Activated T-cell treated with anti-CD3 and anti-CD28 coated beads for 4 hours (primary cell): ENCODE measurements around the gene NCR3LG1.
"Not testable (repeated sequence)": the region's sequence is repeated elsewhere in the genome, so short reads cannot be mapped to it uniquely, and the experiment has no call there.

ENCODE experiments used
- DNase-seq: peaks from one replicate; pipeline ENCODE4 v3.0.0-alpha.2; 2020

The NCR3LG1 gene

DNA sequence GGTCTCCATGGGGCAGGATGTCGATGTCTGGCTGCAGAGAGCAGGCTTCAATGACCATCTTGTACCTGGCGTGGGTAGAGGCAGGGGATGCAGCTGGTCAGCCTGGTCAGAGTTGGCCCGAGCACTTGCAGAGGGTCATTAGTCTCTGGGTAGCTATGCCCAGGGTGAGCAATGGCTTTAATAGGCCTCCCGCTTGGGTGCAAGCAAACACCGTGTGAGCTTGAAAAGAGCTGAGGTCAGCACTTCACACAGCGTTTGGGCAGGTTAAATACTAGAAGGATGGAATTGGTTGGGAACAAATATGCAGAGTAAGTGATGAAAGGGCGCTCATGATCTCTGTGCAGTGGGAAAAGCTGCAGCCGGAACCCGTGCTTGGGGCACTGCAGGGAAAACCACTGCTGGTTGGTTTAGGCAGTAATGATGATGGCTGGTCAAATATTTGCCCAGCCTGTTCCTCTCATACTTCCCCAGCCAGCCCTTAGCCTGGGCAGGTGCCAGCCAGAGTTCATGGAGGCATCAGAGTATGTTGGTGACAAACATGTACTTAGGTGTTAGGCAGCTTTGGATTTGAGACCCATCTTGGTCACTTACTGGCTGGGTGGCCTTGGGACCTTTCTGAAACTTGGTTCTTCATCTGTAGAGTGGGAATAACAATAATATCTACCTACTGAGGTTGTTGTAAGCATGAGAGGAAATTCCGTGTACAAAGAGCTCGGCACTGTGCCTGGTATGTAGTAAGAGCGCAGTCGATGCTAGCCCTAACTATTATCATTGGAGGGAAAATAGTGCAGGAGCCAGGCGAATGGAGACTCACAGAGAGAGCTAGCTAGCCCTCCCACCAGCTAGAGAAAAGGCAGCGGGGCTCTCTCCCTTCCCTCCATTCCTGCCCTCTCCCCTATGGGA lies 62.1 kb downstream of the NCR3LG1 start:
- DNase-seq = no peak

DNA sequence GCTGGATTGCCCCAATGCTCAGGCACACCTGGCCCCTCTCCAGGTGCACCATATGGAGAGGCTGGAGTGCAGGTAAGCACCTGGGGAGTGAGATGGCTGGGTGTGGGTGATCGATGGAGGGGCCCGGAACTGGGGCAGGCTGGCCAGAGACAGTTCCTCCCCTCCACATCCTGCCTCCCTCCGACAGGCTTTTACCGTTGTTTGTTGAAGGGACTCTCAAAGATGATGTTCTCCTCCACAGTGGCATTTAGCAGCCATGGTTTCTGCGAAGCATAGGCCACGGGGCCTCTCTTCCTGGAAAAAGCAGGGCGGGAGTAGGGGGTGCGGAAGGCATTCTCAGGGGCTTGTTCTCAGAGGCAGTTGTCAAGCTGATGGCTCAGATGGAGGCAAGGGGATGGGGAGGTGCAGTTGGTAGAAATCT lies 62.7 kb downstream of the NCR3LG1 start:
- no peak for DNase-seq

DNA sequence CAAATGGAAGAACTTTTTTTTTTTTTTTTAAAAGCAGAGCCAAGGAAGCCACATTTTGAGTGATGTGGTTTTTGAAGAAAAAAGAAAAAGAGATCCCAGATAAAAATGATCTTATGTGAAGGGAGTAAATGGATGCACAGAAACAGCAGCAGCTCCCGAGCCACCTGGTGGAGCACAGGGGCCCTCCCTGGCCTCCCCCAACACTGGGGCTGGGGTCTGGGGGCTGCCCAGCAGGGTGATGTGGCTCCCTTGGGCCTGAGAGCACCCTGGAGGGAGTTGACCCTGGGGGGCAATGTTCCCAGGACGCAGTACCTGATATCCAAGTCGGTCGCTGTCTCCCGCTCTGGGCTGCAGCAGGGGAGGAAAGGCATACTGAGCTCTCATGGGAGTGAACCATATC lies 63.4 kb downstream of the NCR3LG1 start:
- DNase-seq = no peak

DNA sequence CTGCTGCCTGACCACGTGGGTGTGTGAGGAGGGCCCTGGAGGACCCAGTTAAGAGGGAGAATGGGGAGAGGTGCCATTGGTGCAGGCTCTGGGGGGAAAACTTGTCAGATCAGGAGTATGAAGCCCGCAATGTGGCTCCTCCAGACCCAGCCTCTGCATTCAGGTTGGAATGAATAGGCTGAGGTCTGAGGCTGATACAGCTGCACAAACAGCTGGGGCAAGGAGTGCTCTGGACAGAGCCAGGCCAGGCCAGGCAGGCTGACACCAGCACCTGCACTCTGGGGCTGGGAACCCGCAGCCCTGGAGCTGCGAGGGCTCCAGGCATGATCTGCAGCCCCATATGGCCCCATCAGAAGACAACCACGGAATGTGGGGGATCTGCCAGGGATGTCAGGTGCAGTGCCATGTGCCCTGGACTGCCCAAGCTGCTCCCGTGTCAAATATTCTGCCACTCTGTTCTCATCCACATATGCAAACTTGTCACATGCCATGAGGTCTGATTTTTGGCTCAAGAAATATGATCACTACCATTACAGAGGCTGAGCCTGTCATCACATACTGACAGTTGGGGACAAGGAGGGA lies 64.0 kb downstream of the NCR3LG1 start:
- no peak for DNase-seq

DNA sequence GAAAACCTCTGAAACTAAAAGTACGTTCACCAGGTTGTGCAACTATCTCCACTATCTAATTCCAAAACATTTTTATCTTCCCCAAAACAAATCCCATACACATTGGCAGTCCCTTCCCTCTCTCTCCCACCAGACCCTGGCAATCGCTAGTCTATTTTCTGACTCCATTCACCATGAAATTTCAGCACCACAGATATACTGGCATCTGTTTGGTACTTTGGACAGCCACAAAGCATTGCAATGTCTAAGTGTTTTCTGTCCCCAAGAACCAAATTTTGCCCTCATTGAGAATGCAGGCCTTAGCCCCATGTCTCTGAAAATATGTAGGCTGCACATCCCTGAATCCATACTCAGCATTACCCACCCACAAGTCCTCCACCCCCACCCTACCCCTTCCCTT lies 64.9 kb downstream of the NCR3LG1 start:
- no peak for DNase-seq

DNA sequence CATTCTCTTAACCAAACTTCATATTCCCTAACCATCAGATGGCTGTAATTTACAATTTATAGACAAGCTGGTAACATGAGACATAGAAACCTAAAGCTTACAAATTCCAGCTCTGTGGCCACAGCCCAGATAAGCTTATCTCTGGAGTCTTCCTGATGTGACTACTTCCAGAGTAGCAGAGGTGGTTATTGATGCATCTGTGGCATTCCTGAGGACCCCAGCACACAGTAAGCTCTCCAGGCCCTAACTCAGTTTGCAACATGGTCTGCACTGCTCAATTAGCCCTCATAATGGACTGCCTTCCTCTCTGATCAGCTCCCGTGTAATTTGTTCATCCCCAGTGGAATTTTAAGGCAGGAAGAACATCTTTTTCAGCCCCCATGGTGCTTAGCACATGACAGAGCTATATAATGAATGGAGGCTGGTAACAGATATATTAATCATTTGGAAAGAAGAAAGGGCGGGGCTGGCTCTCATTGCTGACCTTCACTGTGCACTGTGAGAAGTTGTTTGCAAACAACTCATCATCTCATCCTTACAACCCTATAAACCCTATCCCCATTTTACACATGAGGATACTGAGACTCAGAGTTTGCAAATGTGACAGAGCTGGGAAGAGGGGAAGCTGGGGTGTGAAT lies 67.0 kb downstream of the NCR3LG1 start:
- no peak for DNase-seq

DNA sequence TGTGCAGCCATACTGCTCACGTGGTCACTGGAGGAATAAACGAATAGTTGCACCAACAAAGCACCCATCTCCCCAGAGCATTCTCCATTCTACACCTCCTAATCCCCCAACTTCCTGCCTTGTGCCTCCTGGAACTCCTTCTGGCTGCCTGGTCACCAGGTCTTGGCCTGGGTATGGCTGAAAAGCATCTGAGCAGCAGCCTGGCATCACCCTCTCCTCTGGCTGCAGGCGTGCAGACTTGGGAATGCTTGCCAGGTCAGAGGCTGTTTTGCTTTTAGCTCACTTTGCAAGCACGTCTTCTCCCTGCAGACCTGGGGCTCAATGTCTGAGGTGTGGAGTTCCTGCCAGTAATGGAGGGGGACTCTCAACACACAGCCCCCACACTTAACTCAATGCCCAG lies 70.2 kb downstream of the NCR3LG1 start:
- DNase-seq = no peak

DNA sequence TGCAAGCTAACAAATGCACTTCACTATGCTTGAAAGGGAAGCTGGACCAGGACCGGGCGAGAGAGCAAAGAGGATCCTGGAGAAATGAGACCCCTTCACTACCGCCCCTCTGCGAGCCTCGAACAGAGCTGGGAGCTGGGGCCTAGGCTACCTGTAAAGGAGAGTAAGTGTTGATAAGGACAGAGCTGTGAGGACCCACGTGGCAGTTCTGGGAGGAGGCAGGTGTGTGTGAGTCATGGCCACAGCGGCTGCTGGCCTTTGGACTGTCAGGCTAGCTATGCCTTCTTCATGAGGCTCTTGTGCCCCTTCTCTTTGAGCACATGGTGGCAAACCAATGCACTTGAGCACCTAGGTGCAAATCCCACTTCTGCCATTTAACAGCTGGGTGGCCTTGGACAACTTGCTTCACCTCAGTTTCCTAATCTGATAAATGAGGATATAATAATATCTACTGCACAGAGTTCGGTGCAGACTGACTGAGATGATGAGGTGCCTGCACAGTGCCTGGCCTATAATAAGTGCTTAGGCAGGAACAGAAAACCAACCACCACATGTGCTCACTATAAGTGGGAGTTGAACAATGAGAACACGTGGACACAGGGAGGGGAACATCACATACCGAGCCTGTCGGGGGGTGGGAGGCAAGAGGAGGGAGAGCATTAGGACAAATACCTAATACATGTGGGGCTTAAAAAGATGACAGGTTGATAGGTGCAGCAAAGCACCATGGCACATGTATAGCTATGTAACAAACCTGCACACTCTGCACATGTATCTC lies 72.1 kb downstream of the NCR3LG1 start:
- no peak for DNase-seq

DNA sequence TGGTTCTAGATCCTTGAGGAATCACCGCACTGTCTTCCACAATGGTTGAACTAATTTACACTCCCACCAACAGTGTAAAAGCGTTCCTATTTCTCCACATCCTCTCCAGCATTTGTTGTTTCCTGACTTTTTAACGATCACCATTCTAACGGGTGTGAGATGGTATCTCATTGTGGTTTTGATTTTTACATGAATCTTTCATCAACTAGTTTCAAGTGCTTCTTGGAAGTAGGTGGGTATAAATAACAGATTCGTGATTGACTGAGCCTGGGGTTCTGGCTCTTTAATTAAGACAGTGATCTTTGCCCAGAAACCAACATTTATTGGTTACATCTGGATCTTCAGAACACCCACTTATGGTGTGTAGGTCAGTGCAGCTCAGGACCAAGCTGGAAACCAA lies 74.6 kb downstream of the NCR3LG1 start:
- not testable (repeated sequence) for DNase-seq
